Astrocyte (in vitro differentiated cells and primary cell): ENCODE data around the gene SKA3.
"Not testable (repeated sequence)": the region's sequence is repeated elsewhere in the genome, so short reads cannot be mapped to it uniquely, and the experiment has no call there.

Experiments
- CTCF ChIP-seq: IDR thresholded peaks from 2 replicates; pipeline ENCODE4 v1.5.1; 2011; ENCODE audit warnings: low read depth, mild to moderate bottlenecking, inconsistent platforms, low read length, moderate library complexity; ENCODE audit not compliant: insufficient read depth
- EZH2 ChIP-seq: IDR thresholded peaks from 2 replicates; pipeline ENCODE4 v1.6.1; 2012; ENCODE audit warnings: mild to moderate bottlenecking, low read length, inconsistent platforms; ENCODE audit not compliant: insufficient read depth

GRCh38 chr13:21197606-21198225, 21.4 kb upstream of the SKA3 start:
- TF ChIP-seq CTCF, EZH2: not testable (repeated sequence)
